CD8-positive, alpha-beta memory T cell (primary cell): ENCODE results near the gene SSBP1. TPM values are rescaled to one million over a fixed set of nuclear protein-coding genes. Genes with fewer than 3 reads are reported as not detected.
"Not testable (repeated sequence)": the region's sequence is repeated elsewhere in the genome, so short reads cannot be mapped to it uniquely, and the experiment has no call there.

ENCODE experiments used
- CTCF ChIA-PET: fragments of 350-600 bp; sonication (Branson Sonifier 250); formaldehyde crosslinking; loops from one replicate; lab custom pipeline; 2021; ENCODE audit warnings: antibody characterized with exemption; lab: Charles Lee
- POLR2A ChIA-PET: fragments of 350-600 bp; sonication (Branson Sonifier 250); formaldehyde crosslinking; loops from one replicate; lab custom pipeline; 2021; ENCODE audit warnings: antibody characterized with exemption; lab: Charles Lee
- DNase-seq, 5 donors: peaks; one replicate each; pipeline versions ENCODE4 v3.0.0 to v3.0.0-alpha.2; 2020 to 2022; ENCODE audit warnings: mixed read lengths in 1 of 5
- H3K27ac ChIP-seq: one replicate; pipeline ENCODE4 v1.7.0; 2013; ENCODE audit warnings: low read depth, mild to moderate bottlenecking, low read length, moderate library complexity
- H3K27me3 ChIP-seq: 2 replicates; pipeline ENCODE4 v1.7.0; 2013; ENCODE audit warnings: low read length, mild to moderate bottlenecking; ENCODE audit not compliant: insufficient read depth, poor library complexity, severe bottlenecking
- H3K36me3 ChIP-seq: 2 replicates; pipeline ENCODE4 v1.7.0; 2013; ENCODE audit warnings: mild to moderate bottlenecking, low read length, moderate library complexity; ENCODE audit not compliant: insufficient read depth
- H3K4me1 ChIP-seq: 2 replicates; pipeline ENCODE4 v1.7.0; 2013; ENCODE audit warnings: mild to moderate bottlenecking, low read length, moderate library complexity; ENCODE audit not compliant: insufficient read depth
- H3K4me3 ChIP-seq: 2 replicates; pipeline ENCODE4 v1.7.0; 2013; ENCODE audit warnings: mild to moderate bottlenecking, low read length
- H3K9me3 ChIP-seq: 2 replicates; pipeline ENCODE4 v1.7.0; 2013; ENCODE audit warnings: mild to moderate bottlenecking, low read length
- H3K27ac Mint-ChIP-seq, 8 donors: one replicate each; pipeline ENCODE4 v1.8.0; 2020 to 2021; ENCODE audit warnings: mixed read lengths in 8 of 8, mild to moderate bottlenecking in 6 of 8, inconsistent platforms in 3 of 8, moderate library complexity in 3 of 8
- H3K27me3 Mint-ChIP-seq, 2 donors: one replicate each; pipeline ENCODE4 v1.8.0; 2020 to 2021; ENCODE audit warnings: mixed read lengths in 2 of 2, mild to moderate bottlenecking in 1 of 2, moderate library complexity in 1 of 2
- H3K36me3 Mint-ChIP-seq, 3 donors: one replicate each; pipeline ENCODE4 v1.8.0; 2020 to 2021; ENCODE audit warnings: mixed read lengths in 3 of 3, inconsistent platforms in 1 of 3, mild to moderate bottlenecking in 1 of 3
- H3K4me1 Mint-ChIP-seq, 3 donors: one replicate each; pipeline ENCODE4 v1.8.0; 2020 to 2021; ENCODE audit warnings: mixed read lengths in 3 of 3, inconsistent platforms in 1 of 3, mild to moderate bottlenecking in 1 of 3
- H3K4me3 Mint-ChIP-seq, 7 donors: one replicate each; pipeline ENCODE4 v1.8.0; 2020 to 2021; ENCODE audit warnings: mixed read lengths in 7 of 7, mild to moderate bottlenecking in 6 of 7, moderate library complexity in 4 of 7, inconsistent platforms in 2 of 7
- H3K9me3 Mint-ChIP-seq, 5 donors: one replicate each; pipeline ENCODE4 v1.8.0; 2020 to 2022; ENCODE audit warnings: mixed read lengths in 5 of 5, mild to moderate bottlenecking in 3 of 5, moderate library complexity in 2 of 5, inconsistent platforms in 1 of 5
- polyA plus RNA-seq: library from polyadenylated mRNA; unstranded; fragments of 300-500 nt; fragmentation: Illumina TruSeq; gene quantifications from one replicate; pipeline ENCODE4 v1.2.3, GENCODE V29; 2021
- total RNA-seq, 2 experiments: library from RNA; stranded (reverse); gene quantifications; one replicate each; pipeline ENCODE4 v1.2.3, GENCODE V29; 2021

The SSBP1 gene
- total and polyA plus RNA-seq, 3 experiments from 2014 or later: 284 to 331 (median 291) TPM

DNA sequence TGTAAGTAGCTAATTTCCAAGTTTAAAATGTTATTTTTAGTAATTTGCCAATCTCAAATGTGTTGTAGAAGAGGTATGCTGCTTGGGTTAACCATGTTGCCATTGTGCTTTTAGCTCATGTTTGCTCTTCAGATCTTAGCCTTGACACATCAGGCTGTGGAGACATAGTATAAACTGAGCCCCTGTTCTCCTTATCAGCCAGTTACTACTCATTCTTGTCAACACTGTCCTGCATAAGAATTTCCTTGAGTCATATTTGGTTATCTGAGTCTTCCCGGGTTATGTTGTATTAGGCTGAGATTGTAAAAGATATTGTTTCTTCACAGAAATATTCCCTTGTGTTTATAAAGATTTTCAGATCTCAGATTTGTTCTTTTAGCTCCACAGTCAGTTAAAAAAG lies 4.1 kb downstream of the SSBP1 start:
- CTCF ChIA-PET: interaction anchor here (0.9 kb wide), 1 partner anchor 88 kb away, joined by 3 read pairs; no protein-coding TSS in a partner anchor
- no peak overlapping the region for H3K4me3 ChIP-seq
- Mint-ChIP-seq H3K27me3 (no peaks in the 10 kb centered on the region), H3K4me1 (peaks cover 44 to 69% (median 67%) of the 10 kb centered on the region in 3 donors), H3K4me3 (peak overlapping the region in 2 of 7 donors; percentile 4 to 22), H3K9me3 (no peaks in the 10 kb centered on the region), H3K36me3 (peaks cover 6 to 79% (median 25%) of the 10 kb centered on the region in 3 donors), H3K27ac (no peak overlapping the region)
- POLR2A ChIA-PET: no interaction called here
- no peak for DNase-seq
- H3K27me3 ChIP-seq: no peaks in the 10 kb centered on the region
- H3K9me3 ChIP-seq: no peaks in the 10 kb centered on the region
- no peak overlapping the region for H3K27ac ChIP-seq
- peaks cover 63% of the 10 kb centered on the region for H3K36me3 ChIP-seq
- H3K4me1 ChIP-seq: peaks cover 27% of the 10 kb centered on the region

DNA sequence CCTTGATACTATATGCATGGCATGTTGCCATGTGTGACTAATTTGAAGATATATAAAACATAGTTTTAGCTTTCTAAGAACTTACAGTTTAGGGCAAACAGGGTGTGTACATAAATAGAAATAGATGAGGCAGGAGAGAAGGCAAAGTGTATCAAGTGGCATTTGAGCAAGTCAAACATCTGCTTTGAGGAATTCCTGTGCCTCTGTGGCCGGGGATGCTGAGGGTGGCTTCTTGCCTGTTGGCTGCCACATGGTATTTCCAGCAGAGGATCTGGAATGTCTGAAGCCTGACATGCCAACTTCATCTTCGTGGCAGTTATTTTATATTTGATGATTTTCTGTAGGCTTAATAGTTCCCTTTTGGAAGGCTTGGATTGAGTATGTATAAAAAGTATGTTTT lies 6.0 kb downstream of the SSBP1 start:
- Histone ChIP-seq H3K4me1 (peaks cover 20% of the 10 kb centered on the region), H3K36me3 (peaks cover 71% of the 10 kb centered on the region), H3K27ac (no peak overlapping the region), H3K27me3 (no peaks in the 10 kb centered on the region), H3K9me3 (no peaks in the 10 kb centered on the region), H3K4me3 (no peak overlapping the region)
- Mint-ChIP-seq H3K27me3 (no peaks in the 10 kb centered on the region), H3K4me1 (peaks cover 29 to 51% (median 48%) of the 10 kb centered on the region in 3 donors), H3K36me3 (peaks cover 6 to 84% (median 25%) of the 10 kb centered on the region in 3 donors), H3K9me3 (no peaks in the 10 kb centered on the region), H3K27ac (peak overlapping the region in 1 of 8 donors; percentile 8), H3K4me3 (no peak overlapping the region)
- no peak for DNase-seq
- ChIA-PET POLR2A (no interaction called here), CTCF (no interaction called here)

DNA sequence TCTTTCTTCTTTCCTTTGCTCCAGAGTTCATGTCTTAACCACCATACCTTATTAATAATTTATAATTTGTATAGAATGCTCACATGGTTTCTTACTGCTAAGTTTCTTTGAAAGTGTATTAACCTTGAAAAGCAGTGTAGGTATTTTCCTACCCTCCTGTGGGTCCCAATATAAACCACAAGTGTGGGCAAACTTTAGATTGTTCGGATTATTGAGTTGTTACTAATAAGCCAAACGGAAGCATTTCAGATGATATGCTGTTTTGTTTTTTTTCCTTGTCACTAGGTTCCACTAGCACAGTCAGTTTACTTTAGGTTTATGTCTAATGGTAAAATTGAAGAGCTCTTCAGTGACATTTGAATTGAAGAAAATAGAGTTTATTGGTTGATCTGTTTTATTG lies 10.2 kb downstream of the SSBP1 start:
- H3K4me1 ChIP-seq: no peaks in the 10 kb centered on the region
- no peak overlapping the region for H3K27ac Mint-ChIP-seq
- ChIA-PET CTCF (interaction anchor here (1.6 kb wide), 1 partner anchor 10 kb away, joined by 4 read pairs; the partner anchor contains the start of gene SSBP1), POLR2A (interaction anchor here (0.7 kb wide), 1 partner anchor 665 kb away, joined by 5 read pairs; no protein-coding TSS in a partner anchor)
- H3K9me3 ChIP-seq: peaks cover 5% of the 10 kb centered on the region
- peaks cover 42 to 89% (median 43%) of the 10 kb centered on the region in 3 donors for H3K36me3 Mint-ChIP-seq
- DNase-seq: no peak
- peaks cover 73% of the 10 kb centered on the region for H3K36me3 ChIP-seq
- H3K27me3 Mint-ChIP-seq: no peaks in the 10 kb centered on the region
- H3K9me3 Mint-ChIP-seq: peaks cover 13 to 34% (median 32%) of the 10 kb centered on the region in 5 donors
- no peak overlapping the region for H3K4me3 Mint-ChIP-seq
- no peak overlapping the region for H3K27ac ChIP-seq
- peaks cover 2 to 16% (median 9%) of the 10 kb centered on the region in 3 donors for H3K4me1 Mint-ChIP-seq
- no peaks in the 10 kb centered on the region for H3K27me3 ChIP-seq
- no peak overlapping the region for H3K4me3 ChIP-seq

DNA sequence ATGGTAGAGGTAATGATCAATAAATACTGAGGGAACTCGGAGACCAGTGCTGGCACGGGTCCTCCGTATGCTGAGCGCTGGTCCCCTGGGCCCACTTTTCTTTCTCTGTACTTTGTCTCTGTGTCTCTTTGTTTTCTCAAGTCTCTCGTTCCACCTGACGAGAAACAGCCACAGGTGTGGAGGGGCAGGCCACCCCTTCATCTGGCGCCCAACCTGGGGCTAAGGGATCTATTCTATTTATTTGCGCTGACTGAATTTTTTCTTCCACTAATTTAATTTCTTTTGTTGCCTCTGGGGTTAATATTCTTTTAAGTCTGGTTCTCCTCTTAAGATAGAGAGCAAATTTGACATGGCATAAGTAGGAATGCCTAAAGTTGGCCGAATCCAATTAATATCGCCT lies 13.7 kb downstream of the SSBP1 start:
- DNase-seq, H3K27ac ChIP-seq, H3K4me1 ChIP-seq, H3K27me3 Mint-ChIP-seq, H3K4me3 ChIP-seq, H3K4me3 Mint-ChIP-seq, H3K9me3 ChIP-seq, POLR2A ChIA-PET, CTCF ChIA-PET, H3K27me3 ChIP-seq, H3K4me1 Mint-ChIP-seq: not testable (repeated sequence)
- Mint-ChIP-seq H3K36me3 (peaks cover 53 to 91% (median 55%) of the 10 kb centered on the region in 3 donors), H3K27ac (peak overlapping the region in 1 of 8 donors; percentile 66), H3K9me3 (peaks cover 13 to 34% (median 32%) of the 10 kb centered on the region in 5 donors)
- peaks cover 50% of the 10 kb centered on the region for H3K36me3 ChIP-seq

DNA sequence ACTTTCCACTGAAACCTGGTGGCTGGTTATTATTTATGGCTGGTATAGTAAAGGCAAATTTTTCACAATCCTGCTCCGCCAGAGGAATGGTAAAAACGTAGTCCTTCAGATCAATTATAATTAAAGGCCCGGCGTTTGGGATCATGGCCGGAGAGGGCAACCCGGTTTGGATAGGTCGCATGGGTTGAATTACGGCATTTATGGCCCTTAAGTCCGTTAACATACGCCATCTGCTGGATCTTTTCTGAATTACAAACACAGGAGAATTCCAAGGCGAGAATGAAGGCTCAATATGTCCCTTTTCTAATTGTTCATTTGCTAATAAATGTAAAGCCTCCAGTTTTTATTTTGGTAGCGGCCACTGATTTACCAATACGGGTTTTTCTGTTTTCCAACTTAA lies 14.5 kb downstream of the SSBP1 start:
- H3K4me1 ChIP-seq: no peaks in the 10 kb centered on the region
- H3K9me3 Mint-ChIP-seq: peaks cover 13 to 34% (median 32%) of the 10 kb centered on the region in 5 donors
- POLR2A ChIA-PET: no interaction called here
- no peaks in the 10 kb centered on the region for H3K27me3 Mint-ChIP-seq
- no peak overlapping the region for H3K27ac ChIP-seq
- H3K9me3 ChIP-seq: peaks cover 5% of the 10 kb centered on the region
- CTCF ChIA-PET: no interaction called here
- no peaks in the 10 kb centered on the region for H3K27me3 ChIP-seq
- H3K36me3 Mint-ChIP-seq: peaks cover 55 to 96% (median 56%) of the 10 kb centered on the region in 3 donors
- no peak overlapping the region for H3K4me3 Mint-ChIP-seq
- H3K4me3 ChIP-seq: no peak overlapping the region
- H3K27ac Mint-ChIP-seq: no peak overlapping the region
- H3K36me3 ChIP-seq: peaks cover 50% of the 10 kb centered on the region
- H3K4me1 Mint-ChIP-seq: peaks cover 4 to 8% (median 7%) of the 10 kb centered on the region in 3 donors
- no peak for DNase-seq

DNA sequence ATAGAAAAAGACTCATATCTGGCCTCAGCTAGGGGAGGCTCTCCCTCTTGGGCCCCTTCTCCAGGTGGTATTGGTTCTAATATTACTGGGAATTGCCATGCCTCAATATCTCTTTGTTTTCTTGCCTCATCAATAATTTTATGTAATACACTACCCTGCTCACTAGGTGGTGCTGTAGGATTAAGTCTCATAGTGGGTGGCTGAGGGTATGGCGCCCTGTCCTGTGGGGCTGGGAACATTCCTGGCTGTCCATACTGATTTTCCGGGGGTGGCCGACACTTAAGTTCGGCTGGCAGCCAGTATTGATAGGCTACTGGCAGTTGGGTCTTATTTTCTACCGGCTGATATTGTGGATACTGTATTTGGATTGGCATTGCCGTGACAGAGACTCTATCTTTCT lies 16.8 kb downstream of the SSBP1 start:
- H3K27me3 ChIP-seq: no peaks in the 10 kb centered on the region
- ChIA-PET POLR2A (no interaction called here), CTCF (no interaction called here)
- peaks cover 5% of the 10 kb centered on the region for H3K9me3 ChIP-seq
- H3K27me3 Mint-ChIP-seq: no peaks in the 10 kb centered on the region
- peak overlapping the region in 1 of 8 donors; percentile 87 for H3K27ac Mint-ChIP-seq
- peaks cover 4 to 9% (median 8%) of the 10 kb centered on the region in 3 donors for H3K4me1 Mint-ChIP-seq
- H3K9me3 Mint-ChIP-seq: peaks cover 13 to 34% (median 31%) of the 10 kb centered on the region in 5 donors
- H3K4me1 ChIP-seq: no peaks in the 10 kb centered on the region
- DNase-seq: peak in 2 of 5 donors; percentile 3 to 14
- H3K4me3 Mint-ChIP-seq: peak overlapping the region in 1 of 7 donors; percentile 24
- H3K4me3 ChIP-seq: no peak overlapping the region
- peaks cover 52 to 94% (median 57%) of the 10 kb centered on the region in 3 donors for H3K36me3 Mint-ChIP-seq
- H3K27ac ChIP-seq: no peak overlapping the region
- peaks cover 50% of the 10 kb centered on the region for H3K36me3 ChIP-seq

DNA sequence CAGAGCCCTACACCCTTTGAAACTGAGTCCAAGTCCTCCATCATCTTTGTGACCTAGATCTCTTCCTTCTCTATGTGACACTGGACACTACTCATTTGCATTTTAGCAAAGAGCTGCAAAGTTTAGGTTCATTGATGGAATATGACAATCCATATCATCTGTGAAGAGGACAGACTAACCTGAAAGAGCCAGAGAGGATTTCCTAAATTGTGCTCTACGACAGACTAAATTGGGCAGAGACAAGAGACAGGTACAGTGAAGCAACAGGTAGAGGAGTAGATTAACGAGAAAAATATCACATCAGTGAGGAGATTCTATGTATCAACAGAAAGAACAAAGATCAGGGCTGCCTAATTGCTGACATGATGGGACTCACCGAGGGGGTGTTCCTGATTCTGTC lies 25.6 kb downstream of the SSBP1 start, which contains the start of gene TAS2R3:
TAS2R3 (plus strand) TSS at position 301 of the 400 bp plus-strand sequence; CDS start at position 363, 62 bp downstream.
- no peak for DNase-seq
- Mint-ChIP-seq H3K27me3 (no peaks in the 10 kb centered on the region), H3K9me3 (no peaks in the 10 kb centered on the region), H3K4me1 (peaks cover 4 to 14% (median 7%) of the 10 kb centered on the region in 3 donors), H3K36me3 (peaks cover 23 to 69% (median 33%) of the 10 kb centered on the region in 3 donors), H3K27ac (no peak within 1 kb of the TSS), H3K4me3 (no peak within 1 kb of the TSS)
- Histone ChIP-seq H3K4me3 (no peak within 1 kb of the TSS), H3K4me1 (no peaks in the 10 kb centered on the region), H3K27ac (no peak within 1 kb of the TSS), H3K36me3 (peaks cover 21% of the 10 kb centered on the region), H3K9me3 (no peaks in the 10 kb centered on the region), H3K27me3 (no peaks in the 10 kb centered on the region)
- ChIA-PET POLR2A (no interaction called here), CTCF (no interaction called here)

DNA sequence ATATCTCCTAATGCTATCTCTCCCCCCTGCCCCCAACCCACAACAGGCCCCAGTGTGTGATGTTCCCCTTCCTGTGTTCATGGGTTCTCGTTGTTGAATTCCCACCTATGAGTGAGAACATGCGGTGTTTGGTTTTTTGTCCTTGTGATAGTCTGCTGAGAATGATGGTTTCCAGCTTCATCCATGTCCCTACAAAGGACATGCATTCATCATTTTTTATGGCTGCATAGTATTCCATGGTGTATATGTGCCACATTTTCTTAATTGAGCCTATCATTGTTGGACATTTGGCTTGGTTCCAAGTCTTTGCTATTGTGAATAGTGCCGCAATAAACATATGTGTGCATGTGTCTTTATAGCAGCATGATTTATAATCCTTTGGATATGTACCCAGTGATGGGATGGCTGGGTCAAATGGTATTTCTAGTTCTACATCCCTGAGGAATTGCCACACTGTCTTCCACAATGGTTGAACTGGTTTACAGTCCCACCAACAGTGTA lies 32.0 kb downstream of the SSBP1 start:
- H3K4me1 ChIP-seq, H3K4me3 Mint-ChIP-seq, CTCF ChIA-PET, H3K27ac Mint-ChIP-seq, H3K9me3 ChIP-seq, H3K27me3 Mint-ChIP-seq, POLR2A ChIA-PET, H3K9me3 Mint-ChIP-seq, H3K4me3 ChIP-seq, H3K27me3 ChIP-seq, DNase-seq, H3K27ac ChIP-seq, H3K36me3 ChIP-seq: not testable (repeated sequence)
- H3K4me1 Mint-ChIP-seq: peaks cover 3 to 15% (median 15%) of the 10 kb centered on the region in 3 donors
- H3K36me3 Mint-ChIP-seq: peaks cover 12 to 46% (median 22%) of the 10 kb centered on the region in 3 donors
